Measurements from ENCODE around the gene DRG2.

GRCh38 chr17:18043491-18043890 lies 44.3 kb upstream of the DRG2 start:
- peak; percentile 32 for TF ChIP-seq RAD21 (IDR thresholded peaks at IDR 0.05; ENCODE audit: low read length)
- TF ChIP-seq, protein P1, sequence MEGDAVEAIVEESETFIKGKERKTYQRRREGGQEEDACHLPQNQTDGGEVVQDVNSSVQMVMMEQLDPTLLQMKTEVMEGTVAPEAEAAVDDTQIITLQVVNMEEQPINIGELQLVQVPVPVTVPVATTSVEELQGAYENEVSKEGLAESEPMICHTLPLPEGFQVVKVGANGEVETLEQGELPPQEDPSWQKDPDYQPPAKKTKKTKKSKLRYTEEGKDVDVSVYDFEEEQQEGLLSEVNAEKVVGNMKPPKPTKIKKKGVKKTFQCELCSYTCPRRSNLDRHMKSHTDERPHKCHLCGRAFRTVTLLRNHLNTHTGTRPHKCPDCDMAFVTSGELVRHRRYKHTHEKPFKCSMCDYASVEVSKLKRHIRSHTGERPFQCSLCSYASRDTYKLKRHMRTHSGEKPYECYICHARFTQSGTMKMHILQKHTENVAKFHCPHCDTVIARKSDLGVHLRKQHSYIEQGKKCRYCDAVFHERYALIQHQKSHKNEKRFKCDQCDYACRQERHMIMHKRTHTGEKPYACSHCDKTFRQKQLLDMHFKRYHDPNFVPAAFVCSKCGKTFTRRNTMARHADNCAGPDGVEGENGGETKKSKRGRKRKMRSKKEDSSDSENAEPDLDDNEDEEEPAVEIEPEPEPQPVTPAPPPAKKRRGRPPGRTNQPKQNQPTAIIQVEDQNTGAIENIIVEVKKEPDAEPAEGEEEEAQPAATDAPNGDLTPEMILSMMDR (IDR thresholded peaks at IDR 0.05), result peak; percentile 44
